ENCODE data around the gene VKORC1L1. TPM values are rescaled to one million over a fixed set of nuclear protein-coding genes. Genes with fewer than 3 reads are reported as not detected.
A peak's percentile ranks its signal among the peaks of the same experiment; 100 is the strongest.
"Not testable (repeated sequence)": the region's sequence is repeated elsewhere in the genome, so short reads cannot be mapped to it uniquely, and the experiment has no call there.

VKORC1L1 gene
- total RNA-seq, 1 donor from 2014 or later, result 12.8 TPM

DNA sequence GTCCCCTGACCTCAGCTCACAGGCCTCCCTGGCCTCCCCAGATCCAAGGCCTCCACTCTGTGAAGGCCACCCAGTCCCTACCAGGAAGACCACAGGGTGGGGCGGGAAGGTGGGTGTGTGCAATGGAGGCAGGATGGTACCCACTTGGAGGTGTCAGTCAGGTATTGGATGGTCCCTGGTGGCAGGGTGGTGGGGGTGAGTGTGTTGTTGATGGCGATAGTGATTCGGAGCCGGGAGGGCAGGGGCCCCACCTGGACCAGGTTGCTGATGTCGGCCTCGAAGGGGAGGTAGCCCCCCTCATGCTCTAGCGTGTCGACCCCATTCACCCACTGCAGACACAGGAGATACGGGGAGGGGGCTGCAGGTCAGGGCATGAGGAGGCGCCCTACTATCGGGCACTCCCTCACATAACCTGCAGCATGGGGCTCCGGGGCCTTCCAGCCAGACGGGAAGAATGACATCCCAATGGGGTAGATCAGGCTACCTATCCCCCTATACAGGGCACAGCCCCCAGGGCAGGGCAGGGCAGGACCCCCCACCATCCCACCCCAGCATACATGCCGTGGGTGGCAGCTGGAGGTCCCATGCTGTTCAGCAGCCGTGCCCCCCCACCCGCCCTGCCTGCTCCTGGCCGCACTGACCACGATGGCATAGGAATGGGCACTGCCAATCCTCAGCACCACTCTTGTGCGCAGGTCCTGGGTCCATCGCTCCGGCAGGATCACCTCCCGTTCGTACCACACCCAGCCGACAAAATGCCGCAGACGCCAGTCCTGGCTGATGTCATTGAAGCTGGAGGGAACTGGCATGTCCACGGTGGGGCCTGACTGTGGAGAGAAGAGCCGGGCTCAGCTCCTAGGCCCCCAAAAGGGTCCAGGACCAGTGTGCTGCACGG, 107.0 kb downstream of the VKORC1L1 start:
- no peak for ATAC-seq

DNA sequence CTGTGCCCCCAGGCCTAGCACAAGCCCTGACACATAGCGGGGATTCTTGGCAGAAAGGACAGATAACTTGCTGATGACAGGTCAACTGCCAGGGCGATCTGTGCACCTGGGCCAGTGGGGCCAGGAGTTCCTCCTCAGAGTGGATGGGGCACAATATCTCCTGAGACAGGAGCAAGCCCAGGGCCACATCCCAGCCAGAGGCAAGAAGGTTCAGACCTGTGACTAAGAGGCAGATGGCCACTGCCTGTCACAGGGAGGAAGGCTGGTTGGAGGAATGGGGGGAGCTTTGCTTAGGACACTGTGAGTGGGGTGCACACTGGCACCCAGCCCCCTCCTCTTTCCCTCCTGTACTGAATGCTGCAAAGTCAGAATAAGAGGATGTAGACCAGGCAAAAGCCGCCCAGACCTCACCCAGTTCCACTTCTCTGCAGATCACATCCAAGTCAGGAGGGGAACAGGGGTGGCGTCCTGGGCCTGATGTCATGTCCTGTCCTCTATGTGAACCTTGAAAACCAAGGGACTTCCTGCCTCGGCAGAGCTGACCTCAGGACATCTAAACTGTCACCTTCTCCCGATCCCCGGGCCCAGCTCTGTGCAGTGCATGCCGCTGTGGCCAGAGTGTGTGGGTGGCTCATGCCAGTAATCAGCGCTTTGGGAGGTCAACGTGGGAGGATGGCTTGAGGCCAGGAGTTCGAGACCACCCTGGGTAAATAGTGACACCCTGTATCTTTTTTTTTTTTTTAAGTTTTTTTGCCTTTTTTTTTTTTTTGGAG, 107.8 kb downstream of the VKORC1L1 start:
- ATAC-seq, result peak; percentile 74

DNA sequence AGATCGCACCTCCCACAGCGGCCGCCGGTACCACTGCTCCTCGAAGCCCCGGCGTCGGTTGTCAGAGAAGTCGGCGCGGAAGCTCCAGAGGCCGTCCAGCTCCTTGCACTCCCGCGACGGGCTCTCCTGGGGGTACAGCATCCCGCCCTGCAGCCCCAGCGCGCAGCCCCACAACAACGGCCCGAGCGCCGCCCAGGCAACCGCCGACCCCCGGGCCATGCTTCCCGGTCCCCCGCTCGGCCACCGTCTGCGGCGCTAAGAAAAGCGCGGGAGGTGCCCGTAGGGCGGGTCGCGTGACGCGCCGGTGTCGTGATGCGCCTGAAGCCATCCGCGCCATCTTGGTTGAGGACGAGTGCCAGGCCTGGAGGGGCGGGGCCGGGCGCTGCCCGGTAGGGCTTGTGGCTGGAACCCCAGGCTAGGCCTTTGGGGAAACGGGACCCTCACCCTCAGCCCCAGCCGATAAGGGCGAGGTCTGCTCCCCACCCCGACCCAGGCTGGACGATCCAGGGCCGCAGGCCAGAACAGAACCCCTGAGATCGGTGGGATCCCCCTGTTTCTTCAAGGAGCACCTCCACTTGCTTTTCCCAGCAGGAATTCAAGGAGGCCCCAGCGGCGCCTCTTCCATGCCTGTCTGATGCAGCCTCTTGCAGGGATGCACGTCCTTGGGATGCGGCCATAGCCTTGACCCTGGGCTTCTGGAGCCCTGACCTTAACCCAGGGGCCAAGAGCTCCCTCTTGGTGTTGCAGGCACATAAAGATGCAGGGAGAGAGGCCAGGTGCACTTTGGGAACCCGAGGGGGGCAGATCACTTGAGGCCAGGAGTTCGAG, 109.3 kb downstream of the VKORC1L1 start, which contains the start of gene GUSB:
Gene GUSB, minus strand, starts transcription at position 249 of the 828 bp plus-strand sequence. Its CDS starts 30 bp downstream, at position 219.
- ATAC-seq, result peak; percentile 95

- no peak for ATAC-seq
These were observed 111.2 kb downstream of the VKORC1L1 start for GRCh38 chr7:65983965-65984658.

DNA sequence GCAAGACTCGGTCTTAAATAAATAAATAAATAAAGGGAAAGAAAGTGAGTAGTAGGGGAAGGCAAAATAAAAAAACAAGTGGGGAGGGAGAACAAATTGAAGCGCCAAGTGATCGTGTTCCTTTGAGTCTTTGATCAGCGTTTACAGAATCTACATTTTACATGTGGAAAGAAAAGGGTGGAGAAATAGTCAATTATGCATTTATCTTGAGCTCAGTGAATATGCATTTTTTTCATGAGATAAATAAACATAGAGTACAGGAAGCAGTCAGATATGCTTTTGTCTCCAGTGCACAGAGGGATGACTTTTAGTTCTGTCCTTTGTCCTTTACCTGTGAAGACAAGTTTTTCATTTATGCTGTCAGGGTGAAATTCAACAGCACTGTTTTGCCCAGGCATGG, 115.2 kb downstream of the VKORC1L1 start:
- ATAC-seq, result no peak

- ATAC-seq, result not testable (repeated sequence)
These were observed 115.6 kb downstream of the VKORC1L1 start for GRCh38 chr7:65988503-65988902.

GRCh38 chr7:65989694-65990080, 116.8 kb downstream of the VKORC1L1 start:
- ATAC-seq, result no peak

- not testable (repeated sequence) for ATAC-seq
These were observed 119.0 kb downstream of the VKORC1L1 start for GRCh38 chr7:65991829-65992228.

GRCh38 chr7:65992526-65992925, 119.7 kb downstream of the VKORC1L1 start:
- ATAC-seq, result no peak

DNA sequence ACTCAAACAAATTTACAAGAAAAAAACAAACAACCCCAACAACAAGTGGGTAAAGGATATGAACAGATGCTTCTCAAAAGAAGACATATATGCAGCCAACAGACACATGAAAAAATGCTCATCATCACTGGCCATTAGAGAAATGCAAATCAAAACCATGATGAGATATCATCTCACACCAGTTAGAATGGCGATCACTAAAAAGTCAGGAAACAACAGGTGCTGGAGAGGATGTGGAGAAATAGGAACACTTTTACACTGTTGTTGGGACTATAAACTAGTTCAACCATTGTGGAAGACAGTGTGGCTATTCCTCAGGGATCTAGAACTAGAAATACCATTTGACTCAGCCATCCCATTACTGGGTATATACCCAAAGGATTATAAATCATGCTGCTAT, 122.1 kb downstream of the VKORC1L1 start:
- not testable (repeated sequence) for ATAC-seq

DNA sequence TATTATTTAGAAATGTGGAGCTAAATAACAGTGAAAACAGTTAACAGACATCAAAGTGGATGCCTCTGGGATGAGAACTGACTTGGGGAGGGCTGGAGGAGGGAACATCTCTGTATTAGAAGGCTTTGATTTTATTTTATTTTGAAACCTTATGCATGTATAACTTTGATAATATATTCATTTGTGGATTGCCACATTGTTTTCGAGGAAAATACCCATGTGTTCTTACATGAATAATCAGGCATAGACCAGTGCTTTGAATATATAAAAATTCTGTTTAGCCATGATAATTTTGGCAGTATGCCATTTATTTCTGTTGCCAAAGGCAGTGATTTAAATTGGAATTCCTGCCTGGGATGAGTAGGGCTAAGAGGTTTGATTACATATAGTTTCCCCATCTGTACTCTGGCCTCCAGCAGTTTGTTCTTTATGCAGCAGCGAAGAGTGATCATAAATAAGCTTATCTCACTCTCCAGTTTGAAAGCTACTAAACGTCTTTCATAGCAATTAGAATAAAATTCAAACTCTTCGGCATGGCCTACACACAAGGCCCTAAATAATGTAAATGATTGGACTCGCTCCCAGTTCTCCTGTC, 128.0 kb downstream of the VKORC1L1 start:
- not testable (repeated sequence) for ATAC-seq

GRCh38 chr7:66005115-66005671, 132.3 kb downstream of the VKORC1L1 start:
- ATAC-seq, result not testable (repeated sequence)

- no peak for ATAC-seq
These were observed 134.4 kb downstream of the VKORC1L1 start for GRCh38 chr7:66007232-66007631.

Other genes starting within 250 kb of the VKORC1L1 start
- gene GUSB, start 109.1 kb downstream of the VKORC1L1 start, total RNA-seq, result 27.8 TPM
- gene ASL, start 202.7 kb downstream of the VKORC1L1 start, total RNA-seq, result 29.7 TPM
- 21.3 TPM for gene CRCP, start 241.8 kb downstream of the VKORC1L1 start, total RNA-seq

Data from esophagus mucosa (tissue), 1 donor.